ENCODE measurements around the gene ULK1. TPM values are rescaled to one million over a fixed set of nuclear protein-coding genes. Genes with fewer than 3 reads are reported as not detected.
A peak's percentile ranks its signal among the peaks of the same experiment; 100 is the strongest.

ULK1 gene
- total RNA-seq, 1 donor, result 14.1 TPM

- peak; percentile 86 for DNase-seq (ENCODE audit: insufficient read length, low spot score, missing footprints)
- peaks cover 27% of the 10 kb centered on the region for H3K79me2 ChIP-seq (ENCODE audit: insufficient read depth, low read length)
- no peaks in the 10 kb centered on the region for H3K36me3 ChIP-seq (ENCODE audit: insufficient read depth, low read length)
These were observed 10.7 kb downstream of the ULK1 start for GRCh38 chr12:131905081-131905629.

GRCh38 chr12:131905630-131906091 is 11.2 kb downstream of the ULK1 start:
- Histone ChIP-seq H3K4me3 (ENCODE audit: insufficient read depth, low read length) (no peak overlapping the region), H3K27me3 (ENCODE audit: insufficient read depth, low read length) (no peaks in the 10 kb centered on the region), H2AFZ (ENCODE audit: low read length) (no peak overlapping the region), H3K36me3 (ENCODE audit: insufficient read depth, low read length) (no peaks in the 10 kb centered on the region), H3K27ac (ENCODE audit: low read depth, low read length) (no peak overlapping the region), H3K79me2 (ENCODE audit: insufficient read depth, low read length) (peaks cover 23% of the 10 kb centered on the region), H3K4me1 (ENCODE audit: insufficient read depth, low read length) (no peaks in the 10 kb centered on the region), H4K20me1 (ENCODE audit: insufficient read depth, low read length) (peaks cover 36% of the 10 kb centered on the region), H3K9me3 (ENCODE audit: low read depth, low read length) (no peaks in the 10 kb centered on the region), H3K4me2 (ENCODE audit: insufficient read depth, low read length) (no peak overlapping the region)
- DNase-seq (ENCODE audit: insufficient read length, low spot score, missing footprints), result peak; percentile 75
- TF ChIP-seq CTCF (IDR thresholded peaks at IDR 0.05; ENCODE audit: extremely low read depth, low read depth, low read length), result no peak

More at GRCh38 chr12:131905081-131905629, 10.7 kb downstream of the ULK1 start:
- H3K27ac ChIP-seq (ENCODE audit: low read depth, low read length), result no peak overlapping the region
- H3K27me3 ChIP-seq (ENCODE audit: insufficient read depth, low read length), result no peaks in the 10 kb centered on the region
- H2AFZ ChIP-seq (ENCODE audit: low read length), result no peak overlapping the region
- TF ChIP-seq CTCF (IDR thresholded peaks at IDR 0.05; ENCODE audit: extremely low read depth, low read depth, low read length), result no peak
- H3K4me3 ChIP-seq (ENCODE audit: insufficient read depth, low read length), result no peak overlapping the region
- no peak overlapping the region for H3K4me2 ChIP-seq (ENCODE audit: insufficient read depth, low read length)
- H4K20me1 ChIP-seq (ENCODE audit: insufficient read depth, low read length), result peaks cover 41% of the 10 kb centered on the region
- no peaks in the 10 kb centered on the region for H3K9me3 ChIP-seq (ENCODE audit: low read depth, low read length)
- no peaks in the 10 kb centered on the region for H3K4me1 ChIP-seq (ENCODE audit: insufficient read depth, low read length)

DNA sequence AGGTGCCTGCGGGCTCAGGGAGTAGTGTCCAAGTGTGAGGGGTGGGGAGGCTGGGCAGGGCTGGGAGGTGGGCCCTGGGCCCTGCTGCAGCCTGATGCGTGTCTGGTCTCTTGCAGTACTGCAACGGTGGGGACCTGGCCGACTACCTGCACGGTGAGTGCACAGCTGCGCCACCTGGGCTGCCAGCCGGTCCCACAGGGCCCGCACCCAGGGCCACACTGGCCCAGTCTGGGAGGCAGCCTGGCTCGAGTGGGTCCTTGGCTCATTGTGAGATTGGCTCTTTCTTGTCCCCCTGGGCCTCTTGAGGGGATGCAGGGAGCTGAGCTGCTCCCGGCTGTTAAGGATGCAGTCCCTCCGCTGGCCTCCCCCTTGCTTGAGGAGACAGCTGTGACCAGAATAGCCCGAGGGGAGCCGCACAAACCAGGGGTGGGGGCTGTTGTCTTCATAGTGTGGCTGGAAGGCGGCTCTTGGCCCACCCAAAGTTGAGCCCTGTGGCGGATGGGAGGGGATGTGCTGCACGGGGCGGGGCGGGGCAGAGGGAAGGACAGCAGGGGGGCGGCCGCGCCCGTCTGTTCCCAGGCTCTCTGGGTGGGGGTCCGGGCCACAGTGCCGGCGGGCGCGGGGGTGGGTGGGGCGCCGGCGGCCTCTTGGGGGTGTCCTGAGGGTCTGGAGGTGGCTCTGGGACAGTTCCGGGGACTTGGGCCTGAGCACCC is 13.1 kb downstream of the ULK1 start:
- peak; percentile 86 for DNase-seq (ENCODE audit: insufficient read length, low spot score, missing footprints)
- Histone ChIP-seq H3K79me2 (ENCODE audit: insufficient read depth, low read length) (peaks cover 14% of the 10 kb centered on the region), H3K27ac (ENCODE audit: low read depth, low read length) (no peak overlapping the region), H4K20me1 (ENCODE audit: insufficient read depth, low read length) (peaks cover 28% of the 10 kb centered on the region), H3K36me3 (ENCODE audit: insufficient read depth, low read length) (no peaks in the 10 kb centered on the region), H3K9me3 (ENCODE audit: low read depth, low read length) (no peaks in the 10 kb centered on the region), H3K4me3 (ENCODE audit: insufficient read depth, low read length) (no peak overlapping the region), H2AFZ (ENCODE audit: low read length) (no peak overlapping the region), H3K4me1 (ENCODE audit: insufficient read depth, low read length) (peaks cover 5% of the 10 kb centered on the region), H3K27me3 (ENCODE audit: insufficient read depth, low read length) (no peaks in the 10 kb centered on the region), H3K4me2 (ENCODE audit: insufficient read depth, low read length) (no peak overlapping the region)
- no peak for TF ChIP-seq CTCF (IDR thresholded peaks at IDR 0.05; ENCODE audit: extremely low read depth, low read depth, low read length)
